CD4-positive, alpha-beta T cell treated with Interleukin-12 subunit alpha and Interleukin-12 subunit beta, for 1 hour (primary cell): ENCODE data around the gene CATSPER4.

Source experiments
- DNase-seq: peaks from one replicate; pipeline ENCODE4 v3.0.0-alpha.2; 2020

CATSPER4 gene

GRCh38 chr1:26164861-26165842, 25.2 kb upstream of the CATSPER4 start:
- no peak for DNase-seq

- DNase-seq: peak; percentile 11
Measured at GRCh38 chr1:26166719-26167281, 23.6 kb upstream of the CATSPER4 start.

GRCh38 chr1:26168410-26169197, 21.8 kb upstream of the CATSPER4 start, which contains the start of gene C1orf232:
C1orf232 (minus strand) TSS chr1:26168963; CDS start chr1:26168499, 464 bp downstream.
- DNase-seq: no peak

GRCh38 chr1:26169198-26169554, 21.2 kb upstream of the CATSPER4 start:
- no peak for DNase-seq

- DNase-seq: peak; percentile 92
Measured at GRCh38 chr1:26169669-26170471, 20.5 kb upstream of the CATSPER4 start, which contains the start of gene ZNF593. ZNF593 (plus strand) TSS chr1:26169908; CDS start chr1:26169984, 76 bp downstream.

DNA sequence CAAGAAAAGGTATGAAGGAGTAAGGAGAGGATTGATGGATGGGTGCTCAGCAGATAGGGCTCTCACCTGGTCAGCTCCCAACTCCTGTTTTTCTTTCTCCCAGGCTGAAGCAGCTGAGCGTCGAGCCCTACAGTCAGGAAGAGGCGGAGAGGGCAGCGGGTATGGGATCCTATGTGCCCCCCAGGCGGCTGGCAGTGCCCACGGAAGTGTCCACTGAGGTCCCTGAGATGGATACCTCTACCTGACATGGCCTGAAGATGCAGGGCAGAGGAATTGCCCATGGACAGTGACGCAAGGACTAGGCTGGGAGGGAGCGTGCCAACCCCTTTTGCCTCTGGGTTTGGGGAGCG, 20.0 kb upstream of the CATSPER4 start:
- DNase-seq: no peak

- no peak for DNase-seq
Measured at GRCh38 chr1:26171084-26172072, 19.0 kb upstream of the CATSPER4 start, which contains the start of gene ZNF593OS. ZNF593OS (minus strand) TSS chr1:26171832; CDS start chr1:26171661, 171 bp downstream.

GRCh38 chr1:26175346-26175745, 15.1 kb upstream of the CATSPER4 start:
- no peak for DNase-seq

GRCh38 chr1:26177182-26177684, 13.2 kb upstream of the CATSPER4 start, which contains the start of gene CNKSR1:
CNKSR1 (plus strand) TSS chr1:26177491; CDS start chr1:26177548, 57 bp downstream.
- DNase-seq: peak; percentile 20

DNA sequence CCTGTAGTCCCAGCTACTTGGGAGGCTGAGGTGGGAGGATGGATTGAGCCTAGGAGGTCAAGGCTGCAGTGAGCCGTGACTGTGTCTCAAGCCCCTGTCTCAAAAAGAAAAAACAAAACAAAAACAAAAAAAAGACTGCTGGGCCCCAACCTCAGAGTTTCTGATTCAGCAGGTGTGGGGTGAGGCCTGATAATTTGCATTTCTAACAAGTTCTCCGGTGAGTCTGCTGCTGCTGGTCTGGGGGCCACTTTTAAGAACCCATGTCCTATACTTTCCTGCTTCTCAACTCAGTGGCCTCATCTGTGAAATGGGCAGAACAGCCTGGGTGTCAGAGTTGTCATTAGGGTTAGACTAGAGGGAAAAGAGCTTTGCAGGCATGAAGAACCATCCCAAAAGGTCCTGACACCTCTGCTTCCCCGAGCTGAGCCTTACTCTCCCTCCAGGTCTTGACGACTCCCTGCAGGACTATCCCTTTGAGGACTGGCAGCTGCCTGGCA, 10.3 kb upstream of the CATSPER4 start:
- no peak for DNase-seq

DNA sequence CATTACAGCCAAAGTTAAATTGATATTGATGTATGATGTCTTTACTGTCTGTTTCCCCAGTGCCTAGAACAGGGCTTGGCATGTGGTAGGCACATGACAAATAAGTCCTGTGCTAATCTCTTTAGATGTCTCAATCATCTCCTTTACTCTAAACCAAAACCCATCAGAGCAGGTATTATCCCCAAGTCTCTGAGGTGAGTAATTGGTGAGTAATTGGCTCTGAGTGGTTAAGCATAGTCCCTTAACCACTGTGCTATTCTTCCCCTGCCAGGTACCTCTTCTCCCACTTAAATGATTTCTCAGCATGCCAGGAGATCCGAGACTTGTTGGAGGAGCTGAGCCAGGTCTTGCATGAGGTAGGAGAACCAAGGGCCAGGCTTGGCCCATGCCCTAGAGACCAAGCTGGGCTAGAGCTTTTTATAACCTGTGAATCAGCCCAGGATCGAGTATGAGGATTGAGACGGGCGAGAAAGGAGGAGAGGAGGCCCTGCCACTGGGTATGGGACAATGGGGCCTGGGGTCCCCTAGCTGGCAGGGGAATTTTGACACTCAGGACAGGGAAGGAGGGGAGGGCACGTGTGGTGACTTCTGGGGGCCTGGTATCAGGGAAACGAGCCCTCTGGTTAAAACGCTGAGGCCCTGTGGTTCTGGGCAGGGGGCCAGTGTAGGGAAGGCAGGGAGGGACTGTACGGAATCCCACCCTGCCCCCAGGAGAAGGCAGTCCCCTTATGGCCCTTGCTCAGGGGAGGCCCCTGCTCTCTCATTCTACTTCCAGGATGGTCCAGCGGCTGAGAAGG, 8.6 kb upstream of the CATSPER4 start:
- no peak for DNase-seq

- DNase-seq: no peak
Measured at GRCh38 chr1:26182383-26182696, 8.1 kb upstream of the CATSPER4 start.

GRCh38 chr1:26184086-26184485, 6.3 kb upstream of the CATSPER4 start:
- no peak for DNase-seq

- DNase-seq: no peak
Measured at GRCh38 chr1:26184883-26185282, 5.5 kb upstream of the CATSPER4 start.

DNA sequence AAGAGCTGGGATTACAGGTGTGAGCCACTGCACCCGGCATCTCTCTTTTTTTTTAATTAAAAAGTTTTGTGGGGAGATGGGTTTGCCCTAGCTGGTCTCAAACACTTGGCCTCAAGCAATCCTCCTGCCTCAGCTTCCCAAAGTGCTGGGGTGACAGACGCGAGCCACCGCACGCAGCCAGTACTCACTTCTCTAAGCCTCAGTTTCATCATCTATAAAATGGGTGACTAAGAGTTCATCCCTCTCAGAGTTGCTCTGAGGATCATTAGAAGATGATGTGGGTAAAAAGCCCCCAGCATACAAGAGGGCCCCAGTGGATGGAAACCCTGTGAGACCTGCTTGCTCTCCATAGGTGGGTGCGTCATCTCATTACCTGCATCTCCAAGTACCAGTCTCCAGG, 2.5 kb upstream of the CATSPER4 start:
- no peak for DNase-seq

DNA sequence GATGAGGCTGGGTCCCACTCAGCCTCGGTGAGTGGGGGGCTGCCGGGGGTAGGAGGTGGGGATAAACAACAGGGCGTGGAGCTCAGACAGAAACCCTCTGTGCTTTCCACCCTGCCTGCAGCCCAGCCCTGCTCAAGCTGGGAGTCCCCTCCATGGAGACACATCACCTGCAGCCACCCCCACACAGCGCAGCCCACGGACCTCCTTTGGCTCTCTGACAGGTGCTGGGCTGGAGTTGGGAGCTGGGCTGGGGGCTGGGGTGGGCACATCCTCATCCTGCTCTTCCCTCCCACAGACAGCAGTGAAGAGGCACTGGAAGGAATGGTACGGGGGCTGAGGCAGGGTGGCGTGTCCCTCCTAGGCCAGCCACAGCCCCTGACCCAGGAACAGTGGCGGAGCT, 1.9 kb upstream of the CATSPER4 start:
- no peak for DNase-seq

GRCh38 chr1:26189331-26189730, 1.1 kb upstream of the CATSPER4 start:
- DNase-seq: no peak

GRCh38 chr1:26189751-26190275, 589 bp upstream of the CATSPER4 start:
- DNase-seq: no peak

GRCh38 chr1:26191739-26192138, 1.3 kb downstream of the CATSPER4 start:
- no peak for DNase-seq

DNA sequence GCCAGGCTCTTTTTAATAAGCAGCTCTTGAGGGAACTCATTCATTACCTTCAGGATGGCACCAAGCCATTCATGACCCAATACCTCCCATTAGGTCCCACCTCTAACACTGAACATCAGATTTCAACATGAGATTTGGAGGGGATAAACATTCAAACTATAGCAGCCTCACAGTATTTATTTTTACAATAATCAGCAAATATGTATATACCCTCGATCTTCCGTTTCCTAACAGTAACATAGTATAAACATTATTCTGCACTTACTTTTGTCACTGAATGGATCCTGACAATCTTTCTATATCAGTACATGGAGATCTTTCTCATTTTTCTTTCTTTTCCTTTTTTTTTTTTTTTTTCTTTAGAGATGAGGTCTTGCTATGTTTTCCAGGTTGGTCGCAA, 5.4 kb downstream of the CATSPER4 start:
- no peak for DNase-seq
